Femur (tissue), 1 donor: Measurements from ENCODE around the gene LITAFD.

ENCODE experiments used
- DNase-seq: peaks from one replicate; pipeline ENCODE4 v3.0.0-alpha.2; 2017

LITAFD gene

DNA sequence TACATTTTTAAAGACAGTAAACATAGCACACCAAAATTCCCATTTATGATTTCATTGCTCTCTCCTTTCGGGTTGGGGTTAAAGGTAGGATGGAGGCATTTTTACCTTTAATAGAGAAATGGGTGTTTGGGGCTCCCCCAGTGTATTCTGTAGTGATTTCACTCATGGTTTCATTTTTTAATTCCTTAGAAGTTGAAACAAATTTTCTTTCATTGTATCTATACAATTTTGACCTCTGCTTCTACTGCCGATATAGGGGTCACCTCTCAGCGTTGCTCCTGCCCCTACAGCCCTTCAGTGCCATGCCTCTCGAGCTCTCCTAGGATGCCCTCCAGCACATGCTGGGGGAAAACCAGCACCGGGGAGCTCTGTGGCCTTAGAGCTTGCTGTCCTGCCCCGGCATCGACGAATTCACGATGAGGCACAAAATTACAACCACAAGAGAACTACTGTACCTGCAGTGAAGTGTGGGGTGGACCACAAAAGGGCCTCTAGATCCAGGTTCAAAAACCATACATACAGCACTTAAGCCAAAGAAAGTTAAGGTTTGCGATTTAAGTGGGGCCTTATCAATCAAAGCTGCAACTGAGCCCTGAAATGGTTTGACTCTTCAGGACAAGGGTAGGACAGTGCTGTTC is 39.3 kb downstream of the LITAFD start:
- DNase-seq = no peak

DNA sequence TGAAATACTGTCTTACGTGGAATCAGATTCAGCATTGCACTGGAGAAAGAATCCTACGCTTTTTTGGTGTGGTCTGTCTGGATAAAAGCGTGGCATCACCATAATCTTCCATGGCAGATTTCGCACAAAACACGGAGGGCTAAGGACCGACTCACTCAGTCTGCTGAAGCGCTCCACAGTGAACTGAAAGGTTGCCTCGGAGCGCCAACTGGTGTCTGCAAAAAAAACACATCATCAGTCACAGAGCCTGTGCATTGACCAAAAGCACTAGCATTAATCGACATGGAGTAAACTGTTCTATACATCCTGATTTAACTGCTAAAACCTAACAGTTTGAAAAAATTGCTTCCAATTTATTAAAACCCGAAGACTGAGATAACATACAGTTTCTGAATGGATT is 41.0 kb downstream of the LITAFD start:
- DNase-seq = no peak

DNA sequence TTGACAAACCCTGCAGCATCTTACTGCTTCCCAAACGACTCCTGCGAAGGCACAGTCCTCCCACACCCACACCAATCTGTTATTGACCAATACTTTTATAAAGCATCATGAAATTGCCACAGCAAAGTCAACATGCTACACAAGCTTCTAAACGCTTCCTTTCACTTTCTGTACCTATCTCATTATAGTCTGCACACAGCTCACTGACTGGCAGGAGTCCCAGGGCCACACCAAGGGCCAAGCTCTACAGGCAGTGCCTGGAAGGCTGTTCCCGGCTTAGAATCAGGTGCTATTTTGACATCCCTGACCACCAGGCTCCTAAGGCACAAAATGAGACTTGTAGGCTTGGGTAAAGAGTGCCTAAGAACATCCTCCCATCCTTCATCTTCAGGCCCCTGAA is 42.1 kb downstream of the LITAFD start:
- no peak for DNase-seq

DNA sequence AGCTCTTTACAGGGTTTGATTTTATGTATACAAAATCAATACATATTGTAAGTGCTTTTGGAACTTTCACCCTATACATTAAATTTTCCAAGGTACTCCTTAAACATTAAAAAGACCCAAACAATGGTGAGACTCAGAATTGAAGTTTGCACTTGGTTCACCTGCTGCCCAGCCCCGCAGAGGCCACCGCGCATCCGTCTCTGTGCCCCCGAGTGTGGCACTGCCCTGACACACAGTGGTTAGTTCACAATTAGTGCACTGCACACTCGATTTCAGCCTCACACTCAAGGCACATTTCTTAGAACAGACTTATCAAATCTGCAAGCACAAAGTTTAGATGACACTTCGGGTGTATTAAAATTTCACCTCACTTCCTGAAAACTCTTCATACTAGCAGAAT is 43.3 kb downstream of the LITAFD start:
- no peak for DNase-seq

DNA sequence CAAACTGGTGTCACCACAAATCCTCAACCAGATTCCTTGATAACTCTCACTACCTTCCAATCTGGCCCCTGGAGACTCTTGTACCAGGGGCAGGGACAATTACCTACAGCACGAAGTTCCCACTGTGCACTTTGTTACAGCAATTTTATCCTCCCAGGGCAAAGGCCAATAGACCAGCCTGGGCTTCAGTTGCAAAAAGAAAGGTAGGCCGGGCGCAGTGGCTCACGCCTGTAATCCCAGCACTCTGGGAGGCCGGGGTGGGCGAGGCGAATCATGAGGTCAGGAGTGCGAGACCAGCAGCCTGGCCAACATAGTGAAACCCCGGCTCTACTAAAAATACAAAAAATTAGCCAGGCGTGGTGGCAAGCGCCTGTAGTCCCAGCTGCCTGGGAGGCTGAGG is 44.7 kb downstream of the LITAFD start:
- no peak for DNase-seq

DNA sequence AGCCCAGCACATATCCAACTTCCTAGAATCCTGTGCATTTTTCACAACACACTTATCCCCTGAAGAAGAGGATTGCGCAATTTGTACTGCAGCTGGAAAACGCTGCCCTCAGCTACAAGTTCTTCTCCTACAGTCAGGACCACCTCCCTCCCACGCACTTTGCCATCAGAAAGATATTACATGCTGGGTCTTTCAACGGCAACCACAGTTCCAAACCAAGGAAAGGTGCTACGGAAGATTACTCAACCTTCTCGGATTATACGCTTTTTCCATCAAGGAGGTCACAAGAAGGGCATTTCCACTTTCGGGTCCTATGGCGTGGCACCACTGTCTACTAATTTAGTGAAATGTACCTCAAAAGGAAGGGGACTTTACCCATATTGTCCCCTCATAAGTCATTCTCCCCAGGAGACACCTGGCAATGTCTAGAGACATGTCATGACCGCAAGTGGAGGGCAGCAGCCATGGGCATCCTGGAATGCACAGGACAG is 46.4 kb downstream of the LITAFD start:
- no peak for DNase-seq

DNA sequence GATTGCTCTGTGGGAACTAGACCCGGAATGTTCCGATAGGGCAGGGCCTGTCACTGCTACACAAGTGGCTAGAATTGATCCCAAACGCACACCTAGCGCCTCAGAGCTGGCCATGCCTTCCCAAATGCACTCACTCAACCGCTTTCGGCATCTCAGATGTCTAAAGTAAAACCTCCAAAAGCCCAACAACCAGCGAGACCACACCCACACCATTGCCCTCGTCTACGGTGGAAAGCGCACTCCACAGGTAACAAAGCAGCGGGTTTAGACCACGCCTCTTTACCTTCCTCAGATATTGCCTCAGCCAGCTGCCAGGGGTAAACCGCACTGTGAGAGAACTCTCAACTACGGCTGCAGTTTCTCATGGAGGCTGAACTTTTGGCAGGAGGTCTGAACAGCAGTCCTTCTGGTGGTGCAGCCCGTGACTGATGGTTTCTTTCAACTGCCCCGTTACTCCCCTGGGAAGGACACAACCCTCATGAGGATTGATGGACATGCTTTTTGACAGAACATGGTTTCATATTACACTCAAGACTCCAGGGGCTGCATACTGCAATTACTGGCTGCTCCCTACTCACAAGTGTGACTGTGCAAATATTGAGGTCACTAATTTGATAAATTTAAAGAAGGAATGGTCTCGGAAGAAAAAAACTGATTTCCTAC is 47.1 kb downstream of the LITAFD start:
- DNase-seq = no peak

DNA sequence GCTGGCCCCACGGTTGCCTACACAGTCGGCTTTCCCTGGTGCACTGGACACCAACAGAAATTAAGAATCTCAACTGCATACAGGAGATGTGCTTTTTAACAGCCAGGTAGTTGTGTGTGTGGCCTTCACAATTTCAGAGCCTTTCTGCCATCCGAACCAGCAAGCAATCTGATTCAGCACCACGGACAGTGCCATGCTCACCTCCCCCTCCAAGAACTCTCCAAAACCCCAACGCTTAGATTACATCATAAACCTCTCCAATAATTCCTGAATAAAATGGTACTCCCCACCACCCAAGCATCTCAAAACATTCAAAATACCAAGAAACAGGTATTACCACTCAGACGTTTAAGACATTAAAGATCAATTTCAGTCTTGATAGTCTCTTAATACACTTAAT is 49.7 kb downstream of the LITAFD start:
- peak; percentile 56 for DNase-seq

DNA sequence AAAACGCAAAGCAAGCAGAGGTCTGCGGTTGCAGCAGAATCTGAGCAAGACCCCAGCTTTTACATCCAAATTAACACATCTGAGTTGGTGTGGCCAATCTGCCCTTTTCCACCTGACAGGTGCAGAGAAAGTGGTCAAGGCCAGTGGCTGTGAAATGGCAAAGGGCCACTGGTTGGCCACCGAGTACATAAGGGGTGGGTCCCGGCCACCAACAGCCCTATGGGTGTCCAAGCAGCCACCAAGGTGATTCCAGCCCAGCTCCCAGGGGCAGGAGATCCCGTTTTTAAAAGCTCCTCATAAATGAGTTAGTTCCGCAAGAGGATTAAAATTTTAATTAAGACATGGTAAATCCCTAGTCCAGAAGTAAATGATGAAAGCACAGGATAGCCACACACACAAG is 52.5 kb downstream of the LITAFD start:
- no peak for DNase-seq
